ENCODE measurements around the gene IKZF1. TPM values are rescaled to one million over a fixed set of nuclear protein-coding genes. Genes with fewer than 3 reads are reported as not detected.

IKZF1 gene
- total and polyA plus RNA-seq, 9 of the 15 experiments (the other 6 are each of a cell fraction or from before 2014, with no cell fraction given) = 12.6 to 85.3 (median 44.7) TPM

- no peak for TF ChIP-seq SRSF7 (optimal IDR thresholded peaks at IDR 0.05; ENCODE audit: low read depth, low read length)
- TF ChIP-seq ESRRB (CRISPR knock-in tag; IDR thresholded peaks at IDR 0.05; ENCODE audit: borderline replicate concordance) = no peak
- TF ChIP-seq CREB3L1 (IDR thresholded peaks at IDR 0.05; ENCODE audit: borderline replicate concordance, low read depth) = peak; percentile 32; the same call in 1 of the 2 replicates
- TF ChIP-seq ZNF174 (CRISPR knock-in tag; IDR thresholded peaks at IDR 0.05) = no peak
- no peak for TF ChIP-seq XRCC5 (IDR thresholded peaks at IDR 0.05; ENCODE audit: low read depth, low read length)
- TF ChIP-seq GABPB2 (CRISPR knock-in tag; conservative IDR thresholded peaks at IDR 0.05) = no peak
- 0 out of 2 replicates have a peak, but pooled peaks have one; percentile 51 for TF ChIP-seq HDAC8 (tag; IDR thresholded peaks at IDR 0.05)
- TF ChIP-seq KDM5B (IDR thresholded peaks at IDR 0.05; ENCODE audit: insufficient replicate concordance, low read depth, low read length) = no peak
- TF ChIP-seq ATF1 (CRISPR knock-in tag; IDR thresholded peaks at IDR 0.05) = no peak
- TF ChIP-seq ATF1 (tag; IDR thresholded peaks at IDR 0.05) = 0 out of 2 replicates have a peak, but pooled peaks have one; percentile 33
- 0 out of 2 replicates have a peak, but pooled peaks have one; percentile 34 for TF ChIP-seq ZNF232 (CRISPR knock-in tag; IDR thresholded peaks at IDR 0.05)
- TF ChIP-seq HINFP (tag; conservative IDR thresholded peaks at IDR 0.05; ENCODE audit: low read depth) = 0 out of 2 replicates have a peak, but pooled peaks have one; percentile 10
- peak; percentile 69 for TF ChIP-seq NFIC (IDR thresholded peaks at IDR 0.05)
- TF ChIP-seq ETS2 (tag; IDR thresholded peaks at IDR 0.05; ENCODE audit: borderline replicate concordance, poor library complexity, severe bottlenecking) = no peak
- TF ChIP-seq EP300 (IDR thresholded peaks at IDR 0.05; ENCODE audit: low read length) = peak; percentile 86
- TF ChIP-seq NCOA1 (IDR thresholded peaks at IDR 0.05; ENCODE audit: low read depth) = no peak
- TF ChIP-seq RNF2 (IDR thresholded peaks at IDR 0.05) = no peak
- no peak; the same call in 1 of the 2 replicates for TF ChIP-seq NFIX (CRISPR knock-in tag; IDR thresholded peaks at IDR 0.05; ENCODE audit: low read depth)
- no peak for TF ChIP-seq SETDB1 (IDR thresholded peaks at IDR 0.05; ENCODE audit: low read length)
- TF ChIP-seq ZNF184 (CRISPR knock-in tag; IDR thresholded peaks at IDR 0.05) = no peak
- TF ChIP-seq ZNF165 (CRISPR knock-in tag; IDR thresholded peaks at IDR 0.05; ENCODE audit: borderline replicate concordance) = no peak
- TF ChIP-seq ZEB2 (IDR thresholded peaks at IDR 0.05) = no peak
- no peak for TF ChIP-seq TRIM28 (IDR thresholded peaks at IDR 0.05)
- TF ChIP-seq USF2 (CRISPR knock-in tag; IDR thresholded peaks at IDR 0.05) = no peak
Measured at GRCh38 chr7:50359995-50360925, 55.7 kb downstream of the IKZF1 start (continued).
